Esophagus muscularis mucosa (tissue), 2 donors: Measurements from ENCODE around the gene IQCE.

Experiments
- EP300 ChIP-seq: sonication (generic); formaldehyde crosslinking; IDR thresholded peaks from one replicate; pipeline ENCODE4 v1.6.1; 2017; ENCODE audit warnings: antibody characterized with exemption
- POLR2A ChIP-seq: fragments of 450-650 bp; IDR thresholded peaks from one replicate; pipeline ENCODE4 v1.6.1; 2017; ENCODE audit warnings: antibody characterized with exemption, moderate library complexity, mild to moderate bottlenecking, low read depth

GRCh38 chr7:2621948-2622640 is 63.3 kb downstream of the IQCE start:
- TF ChIP-seq POLR2A, result no peak
- TF ChIP-seq EP300, result no peak
